ENCODE measurements around the gene CHST11.

CHST11 gene

DNA sequence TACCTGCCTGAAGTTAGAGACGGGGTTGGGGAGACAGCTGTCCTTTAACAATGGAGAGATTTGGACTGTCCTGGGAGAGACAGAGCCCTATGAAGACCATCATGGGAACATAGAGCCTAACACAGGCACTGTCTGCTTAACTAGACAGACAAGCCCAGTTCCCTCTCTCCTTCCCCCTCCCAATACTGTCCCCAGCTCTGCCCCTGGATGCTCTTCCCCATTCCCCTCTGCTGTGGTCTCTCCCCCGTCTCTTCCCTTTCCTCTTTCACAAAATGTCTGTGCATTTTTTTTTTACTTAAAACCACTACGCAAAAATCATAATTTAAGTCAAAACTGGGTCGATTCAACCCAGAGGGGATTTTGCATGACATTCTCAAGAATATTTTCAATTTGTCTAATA, 232.9 kb downstream of the CHST11 start:
- H3K36me3 ChIP-seq (ENCODE audit: insufficient read depth, low read length): no peaks in the 10 kb centered on the region
- H3K27ac ChIP-seq: no peak overlapping the region
- no peak for TF ChIP-seq POLR2AphosphoS5 (IDR thresholded peaks at IDR 0.05; ENCODE audit: borderline replicate concordance, low read depth, low read length)
- TF ChIP-seq EZH2 (IDR thresholded peaks at IDR 0.05): no peak
- no peak for TF ChIP-seq FOXP2 (optimal IDR thresholded peaks at IDR 0.05; ENCODE audit: control extremely low read depth, extremely low read length, insufficient read depth)
- no peaks in the 10 kb centered on the region for H3K9me3 ChIP-seq (ENCODE audit: low read depth, low read length)
- DNase-seq (ENCODE audit: low read depth, low spot score): no peak
- H3K4me3 ChIP-seq: no peak overlapping the region
- H3K9ac ChIP-seq (ENCODE audit: insufficient read length): no peak overlapping the region

DNA sequence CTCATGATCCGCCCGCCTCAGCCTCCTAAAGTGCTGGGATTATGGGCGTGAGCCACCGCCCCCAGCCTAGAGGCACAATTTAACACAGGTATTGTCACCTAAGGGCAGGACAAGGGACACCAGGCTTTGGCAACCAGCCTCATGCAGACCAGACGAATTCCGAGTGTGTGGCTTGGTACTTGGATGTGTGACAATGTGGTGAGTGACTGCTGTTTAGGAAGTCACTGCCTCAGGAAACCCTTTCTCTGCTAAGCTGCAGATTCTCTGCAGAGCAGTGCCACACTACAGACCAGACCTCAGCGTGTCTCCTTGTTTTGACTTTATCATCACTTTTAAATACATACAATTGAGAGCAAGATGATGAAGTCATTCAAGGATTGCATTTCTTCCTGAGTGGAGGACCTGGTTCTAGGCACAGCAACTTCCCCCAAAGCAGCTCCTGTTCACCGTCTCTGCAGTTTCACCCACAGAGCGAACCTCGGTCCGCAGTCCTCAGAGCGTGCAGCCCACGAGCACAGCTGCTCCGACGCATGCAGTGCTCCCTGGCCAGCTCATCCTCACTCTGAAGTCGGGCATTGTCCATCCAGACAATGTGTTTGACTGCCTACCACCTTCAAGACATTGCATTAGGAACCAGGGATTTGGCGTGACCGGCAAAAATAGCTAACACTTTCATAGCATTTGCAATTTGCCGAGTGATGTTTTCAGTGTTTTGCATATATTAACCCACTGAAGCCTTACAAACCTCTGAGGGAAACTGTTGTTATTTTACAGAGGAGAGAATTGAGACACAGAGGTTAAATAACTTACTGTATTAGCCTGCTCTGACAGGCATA, 235.2 kb downstream of the CHST11 start:
- no peak for DNase-seq (ENCODE audit: low read depth, low spot score)
- H3K4me3 ChIP-seq: no peak overlapping the region
- H3K27ac ChIP-seq: no peak overlapping the region
- no peak overlapping the region for H3K9ac ChIP-seq (ENCODE audit: insufficient read length)
- TF ChIP-seq POLR2AphosphoS5 (IDR thresholded peaks at IDR 0.05; ENCODE audit: borderline replicate concordance, low read depth, low read length) (no peak), FOXP2 (optimal IDR thresholded peaks at IDR 0.05; ENCODE audit: control extremely low read depth, extremely low read length, insufficient read depth) (no peak), EZH2 (IDR thresholded peaks at IDR 0.05) (no peak)
- H3K9me3 ChIP-seq (ENCODE audit: low read depth, low read length): no peaks in the 10 kb centered on the region
- H3K36me3 ChIP-seq (ENCODE audit: insufficient read depth, low read length): no peaks in the 10 kb centered on the region

DNA sequence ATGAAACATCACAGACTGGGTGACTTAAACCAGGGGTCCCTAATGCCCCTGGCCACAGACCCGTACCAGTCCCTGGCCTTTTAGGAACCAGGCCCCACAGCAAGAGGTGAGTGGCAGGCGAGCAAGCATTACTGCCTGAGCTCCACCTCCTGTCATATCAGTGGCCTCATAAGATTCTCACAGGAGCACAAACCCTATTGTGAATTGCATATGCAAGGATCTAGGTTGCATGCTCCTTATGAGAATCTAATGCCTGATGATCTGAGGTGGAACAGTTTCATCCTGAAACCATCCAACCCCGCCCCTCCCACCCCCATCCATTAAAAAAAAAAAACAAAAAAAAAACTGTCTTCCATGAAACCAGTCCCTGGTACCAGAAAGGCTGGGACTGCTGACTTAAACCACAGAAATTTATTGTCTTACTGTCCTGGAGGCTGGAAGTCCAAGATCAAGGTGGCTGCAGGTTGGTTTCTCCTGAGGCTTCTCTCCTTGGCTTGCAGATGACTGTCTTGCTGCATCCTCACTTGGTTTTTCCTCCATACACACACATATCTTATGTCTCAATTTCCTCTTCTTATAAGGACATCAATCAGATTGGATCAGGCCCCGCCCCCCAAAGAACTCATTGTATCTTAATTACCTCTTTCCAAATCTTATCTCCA, 235.9 kb downstream of the CHST11 start:
- TF ChIP-seq POLR2AphosphoS5 (IDR thresholded peaks at IDR 0.05; ENCODE audit: borderline replicate concordance, low read depth, low read length) (no peak), EZH2 (IDR thresholded peaks at IDR 0.05) (no peak), FOXP2 (optimal IDR thresholded peaks at IDR 0.05; ENCODE audit: control extremely low read depth, extremely low read length, insufficient read depth) (no peak)
- no peak overlapping the region for H3K27ac ChIP-seq
- no peak overlapping the region for H3K9ac ChIP-seq (ENCODE audit: insufficient read length)
- no peak for DNase-seq (ENCODE audit: low read depth, low spot score)
- no peaks in the 10 kb centered on the region for H3K36me3 ChIP-seq (ENCODE audit: insufficient read depth, low read length)
- no peaks in the 10 kb centered on the region for H3K9me3 ChIP-seq (ENCODE audit: low read depth, low read length)
- H3K4me3 ChIP-seq: no peak overlapping the region

DNA sequence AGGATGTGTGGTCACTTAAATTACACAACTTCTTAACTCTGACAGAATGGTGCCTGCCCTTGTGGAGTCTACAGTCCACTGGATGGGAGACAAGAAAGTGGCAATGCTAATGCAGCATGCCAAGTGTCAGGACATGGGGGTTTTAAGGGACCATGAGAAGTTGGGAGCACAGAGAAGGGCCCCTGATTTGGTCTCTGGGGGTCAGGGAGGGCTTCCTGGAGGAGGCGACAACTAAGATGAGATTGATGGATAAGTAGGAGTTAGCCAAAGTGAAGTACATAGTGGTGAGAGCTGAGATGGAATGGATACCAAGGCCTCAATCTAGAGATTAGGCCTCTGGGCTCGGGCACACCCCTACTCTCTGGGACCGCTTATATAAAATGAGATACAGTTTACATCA, 236.7 kb downstream of the CHST11 start:
- TF ChIP-seq FOXP2 (optimal IDR thresholded peaks at IDR 0.05; ENCODE audit: control extremely low read depth, extremely low read length, insufficient read depth): no peak
- TF ChIP-seq EZH2 (IDR thresholded peaks at IDR 0.05): no peak
- no peak for TF ChIP-seq POLR2AphosphoS5 (IDR thresholded peaks at IDR 0.05; ENCODE audit: borderline replicate concordance, low read depth, low read length)
- Histone ChIP-seq H3K9me3 (ENCODE audit: low read depth, low read length) (no peaks in the 10 kb centered on the region), H3K27ac (no peak overlapping the region), H3K36me3 (ENCODE audit: insufficient read depth, low read length) (no peaks in the 10 kb centered on the region), H3K9ac (ENCODE audit: insufficient read length) (no peak overlapping the region), H3K4me3 (no peak overlapping the region)
- no peak for DNase-seq (ENCODE audit: low read depth, low spot score)

DNA sequence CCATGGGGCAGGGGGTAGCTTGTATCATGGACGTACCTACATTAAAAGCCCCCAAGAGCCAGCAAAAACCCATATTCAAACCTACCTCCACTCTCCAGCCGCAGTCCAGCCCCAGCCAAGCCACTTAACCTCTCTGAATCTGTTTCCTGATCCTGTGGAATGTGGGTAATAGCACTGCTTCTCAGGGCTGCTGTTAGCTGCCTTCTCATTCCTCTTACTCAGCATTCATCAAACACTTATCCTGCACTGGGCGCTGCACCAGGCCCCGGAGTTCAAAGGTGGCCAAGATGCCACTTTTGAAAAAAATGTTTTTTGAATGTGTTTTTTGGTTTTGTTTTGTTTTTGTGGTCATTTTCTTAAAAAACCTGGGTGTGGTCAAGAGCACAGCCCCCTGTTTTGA, 237.4 kb downstream of the CHST11 start:
- Histone ChIP-seq H3K36me3 (ENCODE audit: insufficient read depth, low read length) (no peaks in the 10 kb centered on the region), H3K9me3 (ENCODE audit: low read depth, low read length) (no peaks in the 10 kb centered on the region), H3K9ac (ENCODE audit: insufficient read length) (no peak overlapping the region), H3K4me3 (no peak overlapping the region), H3K27ac (no peak overlapping the region)
- no peak for DNase-seq (ENCODE audit: low read depth, low spot score)
- TF ChIP-seq POLR2AphosphoS5 (IDR thresholded peaks at IDR 0.05; ENCODE audit: borderline replicate concordance, low read depth, low read length) (no peak), FOXP2 (optimal IDR thresholded peaks at IDR 0.05; ENCODE audit: control extremely low read depth, extremely low read length, insufficient read depth) (no peak), EZH2 (IDR thresholded peaks at IDR 0.05) (no peak)

DNA sequence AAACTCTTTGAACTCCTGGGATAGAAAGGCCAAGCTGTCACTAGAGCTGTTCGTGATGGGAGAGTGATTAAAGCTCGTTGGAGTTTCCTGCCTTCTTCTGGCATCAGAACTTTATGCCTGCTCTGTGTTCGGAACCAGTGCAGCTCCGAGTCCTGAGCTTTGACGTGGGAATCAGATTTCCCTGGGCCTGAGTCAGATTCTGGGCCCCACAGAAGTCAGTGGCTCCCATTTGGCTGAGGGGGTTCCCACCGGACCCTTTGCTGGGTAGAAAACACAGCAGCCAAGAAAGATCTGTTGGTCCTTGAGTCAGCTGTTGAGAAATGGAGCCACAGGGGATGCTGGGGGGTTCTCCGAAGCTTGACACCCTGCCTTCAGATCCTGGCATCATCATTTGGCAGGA, 238.0 kb downstream of the CHST11 start:
- Histone ChIP-seq H3K9ac (ENCODE audit: insufficient read length) (no peak overlapping the region), H3K9me3 (ENCODE audit: low read depth, low read length) (no peaks in the 10 kb centered on the region), H3K36me3 (ENCODE audit: insufficient read depth, low read length) (no peaks in the 10 kb centered on the region), H3K27ac (no peak overlapping the region), H3K4me3 (no peak overlapping the region)
- no peak for DNase-seq (ENCODE audit: low read depth, low spot score)
- no peak for TF ChIP-seq FOXP2 (optimal IDR thresholded peaks at IDR 0.05; ENCODE audit: control extremely low read depth, extremely low read length, insufficient read depth)
- TF ChIP-seq EZH2 (IDR thresholded peaks at IDR 0.05): no peak
- no peak for TF ChIP-seq POLR2AphosphoS5 (IDR thresholded peaks at IDR 0.05; ENCODE audit: borderline replicate concordance, low read depth, low read length)

DNA sequence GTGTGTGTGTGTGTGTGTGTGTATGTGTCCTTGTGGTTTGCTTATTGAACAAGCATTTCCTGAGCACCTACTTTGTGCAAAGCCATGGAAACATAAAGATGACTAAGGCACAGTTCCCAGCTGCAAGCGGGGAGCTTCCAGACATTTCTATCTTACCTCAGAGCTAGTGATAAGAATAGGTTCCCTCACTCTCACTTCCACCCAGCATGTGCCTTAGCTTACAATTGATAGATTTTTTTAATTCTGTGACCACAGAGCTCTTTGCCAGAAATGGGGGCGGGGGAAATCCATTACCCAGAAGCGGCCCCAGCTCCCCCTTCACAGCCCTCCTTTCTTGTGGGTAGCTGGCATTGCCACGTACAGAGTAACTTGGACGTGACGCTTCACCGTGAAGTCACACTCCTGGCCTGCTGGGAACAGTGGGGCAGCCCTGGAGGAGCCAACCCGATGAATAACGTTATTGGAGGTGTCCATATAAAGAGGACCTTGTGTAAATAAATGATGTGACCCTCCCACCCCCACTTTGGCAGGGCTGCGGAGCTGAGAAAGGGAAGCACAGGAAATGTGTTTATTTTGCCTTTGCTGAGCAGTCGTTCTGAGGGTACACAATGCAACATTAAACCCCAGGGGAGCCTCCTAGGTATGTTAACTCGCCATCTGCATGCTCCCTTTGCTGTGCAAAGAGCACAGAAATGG, 238.9 kb downstream of the CHST11 start:
- H3K4me3 ChIP-seq: no peak overlapping the region
- H3K9me3 ChIP-seq (ENCODE audit: low read depth, low read length): no peaks in the 10 kb centered on the region
- no peak overlapping the region for H3K9ac ChIP-seq (ENCODE audit: insufficient read length)
- no peak overlapping the region for H3K27ac ChIP-seq
- DNase-seq (ENCODE audit: low read depth, low spot score): no peak
- H3K36me3 ChIP-seq (ENCODE audit: insufficient read depth, low read length): no peaks in the 10 kb centered on the region
- no peak for TF ChIP-seq EZH2 (IDR thresholded peaks at IDR 0.05)

DNA sequence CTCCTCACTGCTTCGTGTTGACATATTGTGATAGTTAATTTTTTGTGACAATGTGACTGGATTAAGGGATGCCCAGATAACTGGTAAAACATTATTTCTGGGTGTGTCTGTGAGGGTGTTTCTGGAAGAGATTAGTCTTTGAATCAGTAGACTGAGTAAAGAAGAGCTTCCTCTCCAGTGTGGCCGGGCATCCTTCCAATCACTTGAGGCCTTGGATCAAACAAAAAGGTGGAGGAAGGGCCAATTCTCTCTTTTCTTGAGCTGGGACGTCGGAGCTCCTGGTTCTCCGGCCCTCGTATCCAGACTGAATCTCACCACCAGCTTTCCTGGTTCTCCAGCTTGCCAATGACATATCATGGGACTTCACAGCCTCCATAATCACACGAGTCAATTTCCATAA, 240.4 kb downstream of the CHST11 start:
- no peak for DNase-seq (ENCODE audit: low read depth, low spot score)
- TF ChIP-seq POLR2AphosphoS5 (IDR thresholded peaks at IDR 0.05; ENCODE audit: borderline replicate concordance, low read depth, low read length): no peak
- TF ChIP-seq EZH2 (IDR thresholded peaks at IDR 0.05): no peak
- no peak for TF ChIP-seq FOXP2 (optimal IDR thresholded peaks at IDR 0.05; ENCODE audit: control extremely low read depth, extremely low read length, insufficient read depth)

More for the DNA sequence above, 240.4 kb downstream of the CHST11 start:
- Histone ChIP-seq H3K27ac (no peak overlapping the region), H3K9me3 (ENCODE audit: low read depth, low read length) (no peaks in the 10 kb centered on the region), H3K9ac (ENCODE audit: insufficient read length) (no peak overlapping the region), H3K4me3 (no peak overlapping the region), H3K36me3 (ENCODE audit: insufficient read depth, low read length) (no peaks in the 10 kb centered on the region)
